NCI-H2196 treated with DMSO at 0.1 percent for 48 hours (cell line): ENCODE measurements around the gene RBL2.

ENCODE experiments used
- DNase-seq: peaks from one replicate; lab custom pipeline; 2025; ENCODE audit not compliant: unreplicated experiment; lab: John Stamatoyannopoulos, UW

Gene RBL2

GRCh38 chr16:53446090-53446489, 11.8 kb downstream of the RBL2 start:
- DNase-seq: no peak

GRCh38 chr16:53449816-53450517, 15.7 kb downstream of the RBL2 start:
- DNase-seq: no peak

GRCh38 chr16:53453928-53454327, 19.7 kb downstream of the RBL2 start:
- no peak for DNase-seq

- no peak for DNase-seq
These were observed 22.4 kb downstream of the RBL2 start for GRCh38 chr16:53456625-53457024.

GRCh38 chr16:53457670-53458069, 23.4 kb downstream of the RBL2 start:
- DNase-seq: no peak

GRCh38 chr16:53458635-53459034, 24.4 kb downstream of the RBL2 start:
- no peak for DNase-seq

GRCh38 chr16:53465606-53466280, 31.5 kb downstream of the RBL2 start:
- DNase-seq: no peak

GRCh38 chr16:53476867-53477266, 42.6 kb downstream of the RBL2 start:
- DNase-seq: no peak

- no peak for DNase-seq
These were observed 44.7 kb downstream of the RBL2 start for GRCh38 chr16:53478965-53479364.

GRCh38 chr16:53480394-53480793, 46.1 kb downstream of the RBL2 start:
- DNase-seq: no peak

GRCh38 chr16:53482123-53482522, 47.9 kb downstream of the RBL2 start:
- DNase-seq: no peak

GRCh38 chr16:53484542-53484941, 50.3 kb downstream of the RBL2 start:
- DNase-seq: no peak

- no peak for DNase-seq
These were observed 52.0 kb downstream of the RBL2 start for GRCh38 chr16:53486230-53486629.

GRCh38 chr16:53489755-53490154, 55.5 kb downstream of the RBL2 start:
- no peak for DNase-seq

GRCh38 chr16:53492503-53492902, 58.2 kb downstream of the RBL2 start:
- no peak for DNase-seq

- DNase-seq: no peak
These were observed 60.4 kb downstream of the RBL2 start for GRCh38 chr16:53494636-53495035.

GRCh38 chr16:53495325-53495724, 61.1 kb downstream of the RBL2 start:
- DNase-seq: no peak

- no peak for DNase-seq
These were observed 64.7 kb downstream of the RBL2 start for GRCh38 chr16:53498984-53499383.

GRCh38 chr16:53501216-53501859, 67.1 kb downstream of the RBL2 start:
- DNase-seq: no peak

GRCh38 chr16:53502331-53503269, 68.3 kb downstream of the RBL2 start, which contains the start of gene AKTIP:
Gene AKTIP, minus strand, starts transcription at chr16:53503209. Its CDS starts 2,950 bp downstream, at chr16:53500259.
- DNase-seq: no peak
